Measurements from ENCODE around the gene ZBTB34.

- TF ChIP-seq POLR2A (IDR thresholded peaks at IDR 0.05) = no peak
- TF ChIP-seq CTCF (IDR thresholded peaks at IDR 0.05) = no peak
Observed at GRCh38 chr9:126813072-126813471, 47.4 kb upstream of the ZBTB34 start.
